Measurements from ENCODE around the gene SCRN2.
A peak's percentile ranks its signal among the peaks of the same experiment; 100 is the strongest.

The SCRN2 gene

DNA sequence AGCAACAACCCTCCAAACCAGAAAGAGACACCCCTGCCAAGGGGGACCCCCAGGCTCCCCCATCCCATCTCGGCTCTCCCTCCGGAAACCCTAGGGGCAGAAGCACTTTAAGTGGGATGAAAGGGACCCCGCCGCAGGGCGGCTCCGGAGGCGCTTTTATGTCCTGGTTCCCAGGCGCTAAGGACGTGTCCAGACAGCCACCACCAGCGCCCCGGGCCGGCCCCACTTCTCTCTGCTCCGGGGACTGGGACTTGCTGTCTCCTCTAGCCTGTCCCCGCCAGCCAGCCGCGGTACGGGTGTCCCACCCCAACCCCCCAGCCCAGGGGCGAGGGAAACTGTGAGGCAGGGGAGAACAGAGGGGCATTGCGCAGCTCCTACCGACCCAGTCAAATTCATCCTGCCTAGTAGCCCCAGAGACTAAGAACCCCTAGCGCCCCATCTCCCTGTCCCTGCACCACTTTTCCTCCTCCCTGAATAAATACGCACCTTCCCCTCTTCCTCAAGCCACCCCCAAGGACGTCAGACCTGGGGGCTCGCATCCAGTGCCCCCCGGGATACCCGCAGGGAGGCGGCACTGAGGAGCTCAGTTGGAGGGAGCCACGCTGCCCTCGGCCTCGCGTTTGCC is 5.8 kb upstream of the SCRN2 start:
- DNase-seq (ENCODE audit: low read depth), result no peak

GRCh38 chr17:47845716-47846075 is 4.6 kb upstream of the SCRN2 start:
- DNase-seq (ENCODE audit: low read depth), result no peak

DNA sequence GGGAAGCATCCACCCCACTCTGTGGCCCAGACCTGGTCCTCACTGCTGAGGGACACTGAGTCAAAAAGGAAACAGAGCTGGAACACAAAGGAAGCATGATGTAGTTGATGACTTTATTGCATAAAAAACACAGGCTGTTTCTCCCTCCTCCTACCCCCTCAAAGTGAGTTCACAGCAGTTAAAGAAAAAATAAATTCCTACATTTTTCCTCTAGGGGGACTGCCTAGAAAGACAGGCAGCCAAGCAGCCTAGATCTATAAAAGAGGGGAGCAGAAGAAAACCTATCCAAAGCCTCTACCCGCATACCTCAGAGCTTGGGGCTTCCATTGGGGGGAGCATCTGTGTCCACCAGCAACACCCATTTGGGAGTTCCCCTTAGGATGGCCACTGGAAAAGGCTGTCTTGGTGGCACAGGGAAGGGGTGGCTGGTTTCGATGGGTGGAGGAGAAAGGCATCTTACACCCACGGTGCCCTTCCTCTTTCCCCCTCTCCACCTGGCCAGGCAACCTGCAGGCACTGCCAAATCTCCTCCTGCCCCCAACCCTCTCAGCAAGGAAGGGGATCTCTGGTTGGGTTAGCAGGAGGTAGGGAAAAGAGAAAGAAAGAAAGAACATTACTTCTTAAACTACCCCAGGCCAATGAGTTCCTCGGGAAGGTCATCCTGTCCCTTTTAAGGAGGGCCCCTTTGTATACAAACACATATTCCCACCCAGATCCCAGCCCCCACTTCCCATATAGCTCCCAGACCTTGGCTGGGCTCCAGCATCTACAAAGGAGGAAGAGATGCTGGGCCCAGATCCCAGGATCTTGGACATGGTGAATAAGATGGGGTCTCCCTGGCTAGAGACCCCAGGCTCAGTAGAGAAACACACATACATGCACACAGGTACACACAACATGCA is 4.0 kb upstream of the SCRN2 start:
- no peak for DNase-seq (ENCODE audit: low read depth)

DNA sequence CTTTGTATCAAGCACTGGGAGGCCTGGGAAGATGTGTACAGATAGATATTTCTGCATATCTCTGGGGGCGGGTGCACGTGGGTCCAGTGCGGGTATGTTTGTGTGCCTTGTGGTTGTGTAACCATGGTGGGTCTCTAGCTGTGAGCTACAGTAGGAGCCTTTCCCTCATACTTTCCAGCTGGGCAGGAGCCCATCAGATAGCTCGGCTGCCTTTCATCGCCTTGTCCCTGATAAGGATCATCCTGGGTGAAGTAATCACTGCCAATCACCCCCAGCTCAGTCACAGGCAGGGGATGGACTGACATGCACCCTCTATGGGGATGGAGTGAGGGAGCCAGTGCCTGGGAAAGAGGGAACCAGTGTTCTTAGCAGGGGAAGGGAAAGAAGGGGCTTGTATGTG is 3.2 kb upstream of the SCRN2 start:
- DNase-seq (ENCODE audit: low read depth), result no peak

- no peak for DNase-seq (ENCODE audit: low read depth)
These were observed 2.3 kb upstream of the SCRN2 start for GRCh38 chr17:47843391-47843730.

- no peak for DNase-seq (ENCODE audit: low read depth)
These were observed 617 bp upstream of the SCRN2 start for GRCh38 chr17:47841488-47842291.

DNA sequence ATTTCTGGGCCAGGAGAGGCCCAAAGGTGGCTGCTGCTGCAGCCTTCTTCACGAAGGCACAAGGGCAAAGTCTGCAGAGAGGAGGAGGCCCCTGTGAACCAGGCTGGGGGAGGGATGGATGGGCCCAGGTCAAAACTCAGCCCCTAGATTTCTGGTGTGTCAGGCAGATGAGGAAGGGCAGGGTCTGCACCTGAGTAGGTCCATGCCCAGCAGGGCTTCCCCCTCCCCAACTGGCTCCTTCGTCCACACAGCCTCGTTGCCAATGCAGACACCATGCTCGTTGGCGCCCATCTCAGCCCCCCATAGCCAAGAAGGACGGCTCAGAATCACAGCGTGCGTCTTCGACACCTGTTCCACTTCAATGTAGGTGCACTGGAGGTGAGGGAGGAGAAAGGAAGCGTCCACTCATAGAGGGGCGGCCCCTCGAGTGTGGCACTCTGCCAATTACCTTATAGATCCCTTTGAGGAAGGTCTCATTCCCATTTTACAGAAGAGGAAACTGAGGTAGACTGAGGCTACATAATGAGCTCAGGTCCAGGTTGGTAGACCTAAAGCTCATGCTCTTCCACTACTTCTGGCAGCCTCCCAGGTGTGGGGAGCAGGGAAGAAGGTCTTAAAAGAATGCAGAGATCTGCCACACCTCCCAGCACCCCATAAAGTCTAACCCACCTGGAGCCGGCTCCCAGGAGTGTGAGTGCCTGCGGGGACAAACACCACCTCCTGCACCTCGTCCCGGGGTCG is 902 bp downstream of the SCRN2 start:
- DNase-seq (ENCODE audit: low read depth), result no peak

DNA sequence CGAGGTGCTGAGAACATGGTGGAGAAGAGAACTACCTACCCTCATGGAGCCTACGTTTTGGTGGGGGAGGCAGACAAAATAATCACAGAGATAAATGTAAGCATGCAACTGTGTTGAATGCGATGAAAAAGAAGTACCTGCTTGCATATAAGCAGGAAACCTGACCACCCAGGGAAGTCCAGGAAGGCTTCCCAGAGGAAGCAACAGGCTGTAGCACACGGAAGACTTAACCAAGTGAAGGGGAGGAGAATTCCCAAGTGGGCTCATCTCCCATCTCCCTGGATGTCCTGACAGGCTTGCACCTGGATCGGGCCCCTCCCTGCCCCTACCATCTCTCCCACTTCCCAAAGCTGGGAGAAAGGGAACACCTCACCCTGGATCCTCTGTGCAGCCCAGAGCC is 2.0 kb downstream of the SCRN2 start:
- no peak for DNase-seq (ENCODE audit: low read depth)

GRCh38 chr17:47838636-47839035 is 2.4 kb downstream of the SCRN2 start:
- no peak for DNase-seq (ENCODE audit: low read depth)

- DNase-seq (ENCODE audit: low read depth), result no peak
These were observed 3.6 kb downstream of the SCRN2 start for GRCh38 chr17:47837401-47838039.

GRCh38 chr17:47836601-47837000 is 4.5 kb downstream of the SCRN2 start:
- DNase-seq (ENCODE audit: low read depth), result no peak

DNA sequence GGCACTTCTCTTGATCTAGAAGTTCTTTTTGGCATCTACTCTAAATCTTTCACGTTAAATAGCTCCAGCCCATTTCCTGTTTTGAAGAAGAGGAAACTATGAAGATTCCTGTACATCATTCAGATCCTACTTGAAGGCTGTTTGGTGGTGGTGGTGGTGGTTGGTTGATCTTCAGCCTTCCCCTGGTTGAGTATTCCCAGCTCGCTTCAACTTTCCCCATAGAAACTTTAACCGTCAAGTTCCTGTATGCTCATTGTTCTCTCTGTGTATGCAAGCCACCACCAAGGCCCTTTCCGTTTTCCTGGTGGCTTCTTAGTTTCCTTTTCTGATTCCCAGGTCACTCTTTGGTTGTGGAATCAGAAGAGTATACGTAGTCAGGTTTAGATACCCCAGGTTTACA is 6.3 kb downstream of the SCRN2 start:
- DNase-seq (ENCODE audit: low read depth), result no peak

- no peak for DNase-seq (ENCODE audit: low read depth)
These were observed 9.1 kb downstream of the SCRN2 start for GRCh38 chr17:47831934-47832327.

DNA sequence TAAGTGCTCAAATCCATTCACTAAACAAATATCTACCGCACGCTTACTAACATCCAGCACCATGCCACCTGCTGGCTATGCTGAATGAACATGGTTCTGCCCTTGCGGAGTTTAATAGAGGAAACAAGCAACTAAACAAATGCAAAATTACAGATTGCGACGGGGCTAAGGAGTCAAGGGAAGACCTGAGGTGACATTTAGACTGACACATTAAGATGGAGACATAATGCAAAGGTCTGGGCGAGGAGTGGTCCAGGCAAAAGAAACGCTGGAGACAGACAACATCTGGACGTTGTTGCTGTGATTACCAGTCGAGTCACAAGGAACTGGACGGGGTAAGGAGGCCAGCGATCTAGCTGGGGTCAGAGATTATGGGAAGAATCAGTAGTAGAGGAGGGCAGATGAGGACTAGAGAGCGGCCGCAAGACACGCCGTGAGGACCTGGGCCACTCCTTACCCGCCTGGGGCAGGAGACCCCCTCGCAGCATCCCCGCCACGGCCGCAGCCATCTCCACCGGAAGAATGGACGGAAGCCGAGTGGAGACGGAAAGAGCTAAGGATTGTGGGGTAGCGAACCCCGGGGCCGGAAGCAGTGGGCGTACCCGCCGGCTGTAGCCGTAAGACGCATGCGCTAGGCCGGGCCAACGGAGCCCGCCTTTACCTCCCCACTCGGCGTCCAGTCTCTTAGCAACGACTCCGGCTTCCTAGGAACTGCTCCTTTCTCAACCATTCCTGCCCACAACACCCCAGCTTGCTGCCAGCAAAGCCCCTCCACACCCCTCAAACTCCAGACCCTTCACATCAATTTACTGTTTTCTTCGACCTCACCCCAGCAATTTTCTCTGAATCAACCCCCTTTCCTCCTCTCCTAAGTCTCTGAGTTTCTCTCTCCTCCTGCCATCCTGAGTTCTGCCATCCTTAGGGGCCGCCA is 9.8 kb downstream of the SCRN2 start, which contains the start of the genes LRRC46 and MRPL10:
Gene LRRC46 (plus strand): TSS at position 668 of the 931 bp plus-strand sequence. CDS start 320 bp downstream, outside the sequence.
Gene MRPL10 (minus strand): TSS at position 539 of the 931 bp plus-strand sequence. CDS start 30 bp downstream, at position 509.
- DNase-seq (ENCODE audit: low read depth), result peak; percentile 89

DNA sequence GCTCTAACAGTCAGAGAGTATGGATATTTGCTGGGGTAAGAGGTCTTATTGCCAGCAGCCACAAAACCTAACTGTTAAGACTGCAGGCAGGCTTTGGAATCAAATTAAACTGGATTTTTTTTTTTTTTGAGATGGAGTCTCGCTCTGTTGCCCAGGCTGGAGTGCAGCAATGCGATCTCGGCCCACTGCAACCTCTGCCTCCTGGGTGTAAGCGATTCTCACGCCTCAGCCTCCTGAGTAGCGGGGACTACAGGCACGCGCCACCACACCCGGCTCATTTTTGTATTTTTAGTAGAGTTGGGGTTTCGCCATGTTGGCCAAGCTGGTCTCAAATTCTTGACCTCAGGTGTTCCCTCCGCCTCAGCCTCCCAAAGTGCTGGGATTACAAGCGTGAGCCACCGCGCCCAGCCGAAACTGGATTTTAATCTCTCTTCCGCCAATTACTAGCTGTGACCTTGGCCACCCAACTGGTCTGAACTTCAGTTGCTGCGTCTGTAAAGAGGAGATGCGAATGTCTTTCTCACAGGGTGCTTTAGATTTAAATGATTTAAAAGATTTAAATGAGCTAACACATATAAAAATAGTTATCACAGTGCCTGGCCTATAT is 10.6 kb downstream of the SCRN2 start:
- no peak for DNase-seq (ENCODE audit: low read depth)

GRCh38 chr17:47829870-47830269 is 11.2 kb downstream of the SCRN2 start:
- DNase-seq (ENCODE audit: low read depth), result no peak

DNA sequence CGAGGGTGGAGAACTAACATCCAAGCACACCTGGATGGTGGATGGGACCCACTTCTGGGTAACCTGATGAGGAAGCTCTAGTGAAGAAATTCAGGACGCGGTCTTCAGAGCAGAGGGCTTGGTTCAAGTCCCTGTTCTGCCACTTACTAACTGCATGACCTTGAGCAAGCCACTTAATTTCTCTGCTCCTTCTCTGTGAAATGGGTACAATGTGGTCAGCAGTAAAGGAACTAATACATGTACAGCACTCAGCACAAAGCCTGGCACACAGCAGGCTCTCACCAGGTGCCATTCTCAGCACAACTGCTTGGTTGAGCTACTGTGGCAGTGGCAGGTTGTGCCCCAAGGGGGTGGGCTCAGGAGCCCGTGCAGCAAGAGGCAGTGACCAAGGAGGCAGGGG is 17.6 kb downstream of the SCRN2 start:
- no peak for DNase-seq (ENCODE audit: low read depth)

GRCh38 chr17:47822785-47823184 is 18.3 kb downstream of the SCRN2 start:
- no peak for DNase-seq (ENCODE audit: low read depth)

- peak; percentile 64 for DNase-seq (ENCODE audit: low read depth)
These were observed 19.4 kb downstream of the SCRN2 start, which contains the start of gene OSBPL7 for GRCh38 chr17:47821424-47822391. OSBPL7 (minus strand) TSS chr17:47821794; CDS start chr17:47820278, 1,516 bp downstream.

Data from stimulated activated CD8-positive, alpha-beta memory T cell treated with anti-CD3 and anti-CD28 coated beads, Interleukin-12 subunit alpha, Interleukin-12 subunit beta, amount 100 ng/mL, for 4 hours (primary cell).